SU-DHL-6 (cell line): ENCODE data around the gene LRRC8E.

Experiments
- EZH2phosphoT487 ChIP-seq: fragments of 200-600 bp; sonication (generic), shearing (Covaris generic); conservative IDR thresholded peaks from 2 replicates; pipeline ENCODE4 v1.6.1; 2018; ENCODE audit warnings: mild to moderate bottlenecking, antibody characterized with exemption, low read length, moderate library complexity, mixed read lengths
- TF ChIP-seq, protein P1 (sequence below): fragments of 200-600 bp; sonication (generic); IDR thresholded peaks from one replicate; pipeline ENCODE4 v1.5.1; 2017; ENCODE audit warnings: antibody characterized with exemption, mild to moderate bottlenecking, low read length, moderate library complexity; ENCODE audit not compliant: insufficient read depth, poor library complexity, severe bottlenecking

DNA sequence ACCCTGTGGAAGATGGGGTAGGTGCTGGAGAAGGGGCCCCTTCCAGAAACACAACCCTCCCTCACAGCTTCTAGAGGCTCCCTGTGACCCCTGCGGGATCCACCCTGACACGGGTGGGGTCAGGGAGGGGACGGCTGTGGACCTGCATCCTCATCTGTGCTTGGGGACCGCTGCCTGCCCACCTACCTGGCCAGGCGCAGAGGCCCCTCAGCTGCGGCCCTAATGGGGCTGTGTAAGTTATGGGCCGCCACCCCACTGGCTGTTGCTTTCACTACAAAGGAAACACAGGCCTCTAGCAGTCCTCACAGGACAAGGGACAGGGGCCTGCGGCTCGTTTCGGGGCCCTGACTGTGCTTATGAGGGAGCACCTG is 44.6 kb downstream of the LRRC8E start:
- TF ChIP-seq, protein P1, sequence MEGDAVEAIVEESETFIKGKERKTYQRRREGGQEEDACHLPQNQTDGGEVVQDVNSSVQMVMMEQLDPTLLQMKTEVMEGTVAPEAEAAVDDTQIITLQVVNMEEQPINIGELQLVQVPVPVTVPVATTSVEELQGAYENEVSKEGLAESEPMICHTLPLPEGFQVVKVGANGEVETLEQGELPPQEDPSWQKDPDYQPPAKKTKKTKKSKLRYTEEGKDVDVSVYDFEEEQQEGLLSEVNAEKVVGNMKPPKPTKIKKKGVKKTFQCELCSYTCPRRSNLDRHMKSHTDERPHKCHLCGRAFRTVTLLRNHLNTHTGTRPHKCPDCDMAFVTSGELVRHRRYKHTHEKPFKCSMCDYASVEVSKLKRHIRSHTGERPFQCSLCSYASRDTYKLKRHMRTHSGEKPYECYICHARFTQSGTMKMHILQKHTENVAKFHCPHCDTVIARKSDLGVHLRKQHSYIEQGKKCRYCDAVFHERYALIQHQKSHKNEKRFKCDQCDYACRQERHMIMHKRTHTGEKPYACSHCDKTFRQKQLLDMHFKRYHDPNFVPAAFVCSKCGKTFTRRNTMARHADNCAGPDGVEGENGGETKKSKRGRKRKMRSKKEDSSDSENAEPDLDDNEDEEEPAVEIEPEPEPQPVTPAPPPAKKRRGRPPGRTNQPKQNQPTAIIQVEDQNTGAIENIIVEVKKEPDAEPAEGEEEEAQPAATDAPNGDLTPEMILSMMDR = no peak
- no peak for TF ChIP-seq EZH2phosphoT487
